Peyer's patch (tissue), 4 donors: ENCODE results near the gene PPP3R2.

Experiments used
- POLR2A ChIP-seq, 2 donors: fragments of 450-650 bp; IDR thresholded peaks; one replicate each; pipeline ENCODE4 v1.5.1; 2017; ENCODE audit warnings: antibody characterized with exemption in 2 of 2, mild to moderate bottlenecking in 2 of 2, moderate library complexity in 2 of 2
- TF ChIP-seq, protein P1 (sequence below), 6 experiments: fragments of 450-650 bp in 4 of 6; fragments of 200-600 bp in 2 of 6; sonication (generic) in 1 of 6; IDR thresholded peaks; one replicate each; pipeline ENCODE4 v1.5.1; 2017 to 2019; ENCODE audit warnings: antibody characterized with exemption in 6 of 6, mild to moderate bottlenecking in 3 of 6, moderate library complexity in 1 of 6

DNA sequence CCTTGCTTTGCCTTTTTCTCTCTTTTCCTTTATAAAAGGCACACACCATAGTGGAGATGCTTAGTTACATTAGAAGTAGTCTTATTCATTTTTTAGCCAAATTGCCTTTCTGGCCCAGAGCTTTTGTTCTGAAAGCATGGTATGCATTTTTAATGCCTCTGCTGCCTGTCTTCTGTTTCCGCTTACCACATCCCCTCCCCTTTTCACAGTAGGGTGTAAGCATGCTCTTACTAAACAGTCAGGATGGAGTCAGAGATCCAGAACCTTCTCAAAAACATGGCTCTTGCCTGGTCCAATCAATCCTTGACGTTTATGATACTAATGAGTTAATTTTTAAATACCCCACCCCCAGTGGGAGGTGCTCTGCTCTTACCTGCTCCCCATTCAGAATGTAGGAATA is 22.5 kb downstream of the PPP3R2 start:
- TF ChIP-seq, protein P1, sequence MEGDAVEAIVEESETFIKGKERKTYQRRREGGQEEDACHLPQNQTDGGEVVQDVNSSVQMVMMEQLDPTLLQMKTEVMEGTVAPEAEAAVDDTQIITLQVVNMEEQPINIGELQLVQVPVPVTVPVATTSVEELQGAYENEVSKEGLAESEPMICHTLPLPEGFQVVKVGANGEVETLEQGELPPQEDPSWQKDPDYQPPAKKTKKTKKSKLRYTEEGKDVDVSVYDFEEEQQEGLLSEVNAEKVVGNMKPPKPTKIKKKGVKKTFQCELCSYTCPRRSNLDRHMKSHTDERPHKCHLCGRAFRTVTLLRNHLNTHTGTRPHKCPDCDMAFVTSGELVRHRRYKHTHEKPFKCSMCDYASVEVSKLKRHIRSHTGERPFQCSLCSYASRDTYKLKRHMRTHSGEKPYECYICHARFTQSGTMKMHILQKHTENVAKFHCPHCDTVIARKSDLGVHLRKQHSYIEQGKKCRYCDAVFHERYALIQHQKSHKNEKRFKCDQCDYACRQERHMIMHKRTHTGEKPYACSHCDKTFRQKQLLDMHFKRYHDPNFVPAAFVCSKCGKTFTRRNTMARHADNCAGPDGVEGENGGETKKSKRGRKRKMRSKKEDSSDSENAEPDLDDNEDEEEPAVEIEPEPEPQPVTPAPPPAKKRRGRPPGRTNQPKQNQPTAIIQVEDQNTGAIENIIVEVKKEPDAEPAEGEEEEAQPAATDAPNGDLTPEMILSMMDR (IDR thresholded peaks at IDR 0.05): no peak
- no peak for TF ChIP-seq POLR2A (IDR thresholded peaks at IDR 0.05)
